ENCODE results near the gene IL10RA.
"Not testable (repeated sequence)": the region's sequence is repeated elsewhere in the genome, so short reads cannot be mapped to it uniquely, and the experiment has no call there.

IL10RA gene

DNA sequence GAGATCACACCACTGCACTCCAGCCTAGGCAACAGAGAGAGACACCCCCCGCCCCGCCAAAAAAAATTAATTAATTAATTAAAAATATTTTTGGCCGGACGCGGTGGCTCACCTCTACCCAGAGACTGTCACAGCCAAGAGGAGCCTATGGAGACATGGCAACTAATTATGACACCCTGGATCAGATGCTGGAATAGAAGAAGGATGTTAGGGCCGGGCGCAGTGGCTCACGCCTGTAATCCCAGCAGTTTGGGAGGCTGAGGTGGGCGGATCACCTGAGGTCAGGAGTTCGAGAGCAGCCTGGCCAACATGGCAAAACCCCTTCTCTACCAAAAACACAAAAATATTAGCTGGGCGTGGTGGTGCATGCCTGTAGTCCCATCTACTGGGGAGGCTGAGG is 37.7 kb upstream of the IL10RA start:
- not testable (repeated sequence) for H3K4me3 ChIP-seq (ENCODE audit: low read depth, low read length); H3K27me3 ChIP-seq (ENCODE audit: control insufficient read depth, insufficient read depth, low read length); H3K9ac ChIP-seq (ENCODE audit: low read depth, low read length); H3K4me1 ChIP-seq (ENCODE audit: control insufficient read depth, insufficient read depth, low read length); H3K27ac ChIP-seq (ENCODE audit: low read depth, low read length); H3K36me3 ChIP-seq (ENCODE audit: control insufficient read depth, insufficient read depth, low read length); H3K9me3 ChIP-seq (ENCODE audit: control insufficient read depth, insufficient read depth, low read length)

DNA sequence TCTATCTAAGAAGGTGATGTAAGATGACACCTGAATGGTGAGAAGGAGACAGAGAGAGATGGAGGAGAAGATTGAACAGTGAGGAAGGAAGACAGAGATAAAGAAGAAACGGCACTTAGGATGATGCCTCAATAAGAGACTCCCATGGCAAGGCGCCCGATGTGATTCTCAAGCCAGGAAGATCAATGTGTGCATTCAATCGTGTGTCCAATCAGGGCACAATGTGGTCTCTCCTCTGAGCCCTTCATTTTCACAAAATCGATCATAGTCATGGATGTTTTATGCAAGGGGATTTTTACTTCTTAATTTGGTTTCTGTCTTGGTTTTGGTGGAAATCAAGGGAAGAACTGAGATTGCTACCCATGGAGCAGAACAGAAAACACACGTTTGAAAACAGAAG is 37.1 kb upstream of the IL10RA start:
- H3K27me3 ChIP-seq (ENCODE audit: control insufficient read depth, insufficient read depth, low read length): no peaks in the 10 kb centered on the region
- H3K9ac ChIP-seq (ENCODE audit: low read depth, low read length): no peak overlapping the region
- H3K4me3 ChIP-seq (ENCODE audit: low read depth, low read length): no peak overlapping the region
- no peaks in the 10 kb centered on the region for H3K36me3 ChIP-seq (ENCODE audit: control insufficient read depth, insufficient read depth, low read length)
- H3K4me1 ChIP-seq (ENCODE audit: control insufficient read depth, insufficient read depth, low read length): no peaks in the 10 kb centered on the region
- no peaks in the 10 kb centered on the region for H3K9me3 ChIP-seq (ENCODE audit: control insufficient read depth, insufficient read depth, low read length)
- no peak overlapping the region for H3K27ac ChIP-seq (ENCODE audit: low read depth, low read length)

DNA sequence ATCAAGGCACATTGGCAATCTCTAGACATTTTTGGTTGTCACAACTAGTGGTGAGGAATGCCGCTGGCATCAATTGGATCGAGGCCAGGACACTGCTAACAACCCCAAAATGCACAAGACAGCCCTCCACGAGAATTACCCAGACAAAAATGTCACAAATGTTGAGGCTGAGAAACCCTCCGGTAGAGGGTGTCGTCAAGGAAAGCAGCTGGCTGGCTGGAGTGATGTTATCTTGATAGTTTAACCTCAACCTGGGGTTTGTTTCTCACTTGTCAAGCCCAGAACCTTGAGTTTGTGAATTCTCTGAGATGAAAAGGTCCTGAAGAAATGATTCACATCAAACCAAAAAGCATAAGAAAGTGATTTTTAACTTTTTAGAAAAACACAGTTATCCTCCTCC is 35.9 kb upstream of the IL10RA start:
- Histone ChIP-seq H3K4me1 (ENCODE audit: control insufficient read depth, insufficient read depth, low read length) (no peaks in the 10 kb centered on the region), H3K9me3 (ENCODE audit: control insufficient read depth, insufficient read depth, low read length) (no peaks in the 10 kb centered on the region), H3K4me3 (ENCODE audit: low read depth, low read length) (no peak overlapping the region), H3K27me3 (ENCODE audit: control insufficient read depth, insufficient read depth, low read length) (no peaks in the 10 kb centered on the region), H3K27ac (ENCODE audit: low read depth, low read length) (no peak overlapping the region), H3K36me3 (ENCODE audit: control insufficient read depth, insufficient read depth, low read length) (no peaks in the 10 kb centered on the region), H3K9ac (ENCODE audit: low read depth, low read length) (no peak overlapping the region)

DNA sequence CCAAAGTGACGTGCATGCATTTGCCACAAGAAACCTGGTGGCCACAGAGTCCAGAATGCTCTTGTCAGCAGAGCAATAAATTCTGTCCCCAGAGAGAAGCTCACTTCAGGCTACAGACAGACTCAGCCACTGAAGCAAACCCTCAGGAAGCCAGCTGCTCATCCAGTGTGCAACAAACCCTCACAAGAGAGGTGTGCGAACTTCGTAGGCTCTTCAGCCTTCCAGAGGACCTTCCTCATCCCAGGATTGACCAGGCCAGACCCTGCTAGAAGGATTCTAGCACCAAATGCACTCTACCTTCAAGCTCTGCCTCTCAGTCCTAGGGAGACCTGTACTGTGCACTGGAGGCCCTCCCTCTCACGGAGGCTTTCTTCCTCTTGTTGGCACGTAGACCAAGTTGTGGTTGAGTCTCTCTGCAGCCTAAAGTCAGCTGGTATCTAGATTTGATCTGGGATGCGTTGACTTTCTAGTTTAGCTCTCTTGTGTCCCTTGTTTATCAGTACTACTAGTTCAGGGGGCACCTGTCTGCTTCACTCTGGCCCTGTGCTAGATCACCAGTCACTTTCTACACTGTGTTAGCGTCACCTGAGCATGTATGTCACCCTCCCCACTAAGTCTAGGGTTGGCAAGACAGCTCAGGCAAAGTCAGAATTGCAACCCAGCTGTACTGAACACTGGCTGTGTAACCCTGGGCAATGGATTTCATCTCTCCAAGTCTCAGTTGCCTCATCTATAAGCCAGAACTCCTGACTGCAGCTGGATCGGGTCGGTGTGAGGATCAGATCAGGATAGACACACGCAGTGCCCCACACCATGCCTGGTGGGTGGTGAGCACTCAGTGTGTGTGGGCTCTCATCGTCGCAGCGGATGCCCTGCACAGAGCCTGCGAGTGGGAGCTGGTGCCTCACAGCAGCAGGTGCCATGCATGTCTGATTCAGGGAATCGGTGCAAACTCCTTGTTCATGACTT is 34.9 kb upstream of the IL10RA start:
- Histone ChIP-seq H3K4me1 (ENCODE audit: control insufficient read depth, insufficient read depth, low read length) (no peaks in the 10 kb centered on the region), H3K27me3 (ENCODE audit: control insufficient read depth, insufficient read depth, low read length) (no peaks in the 10 kb centered on the region), H3K9ac (ENCODE audit: low read depth, low read length) (no peak overlapping the region), H3K27ac (ENCODE audit: low read depth, low read length) (no peak overlapping the region), H3K9me3 (ENCODE audit: control insufficient read depth, insufficient read depth, low read length) (no peaks in the 10 kb centered on the region), H3K36me3 (ENCODE audit: control insufficient read depth, insufficient read depth, low read length) (no peaks in the 10 kb centered on the region), H3K4me3 (ENCODE audit: low read depth, low read length) (no peak overlapping the region)

DNA sequence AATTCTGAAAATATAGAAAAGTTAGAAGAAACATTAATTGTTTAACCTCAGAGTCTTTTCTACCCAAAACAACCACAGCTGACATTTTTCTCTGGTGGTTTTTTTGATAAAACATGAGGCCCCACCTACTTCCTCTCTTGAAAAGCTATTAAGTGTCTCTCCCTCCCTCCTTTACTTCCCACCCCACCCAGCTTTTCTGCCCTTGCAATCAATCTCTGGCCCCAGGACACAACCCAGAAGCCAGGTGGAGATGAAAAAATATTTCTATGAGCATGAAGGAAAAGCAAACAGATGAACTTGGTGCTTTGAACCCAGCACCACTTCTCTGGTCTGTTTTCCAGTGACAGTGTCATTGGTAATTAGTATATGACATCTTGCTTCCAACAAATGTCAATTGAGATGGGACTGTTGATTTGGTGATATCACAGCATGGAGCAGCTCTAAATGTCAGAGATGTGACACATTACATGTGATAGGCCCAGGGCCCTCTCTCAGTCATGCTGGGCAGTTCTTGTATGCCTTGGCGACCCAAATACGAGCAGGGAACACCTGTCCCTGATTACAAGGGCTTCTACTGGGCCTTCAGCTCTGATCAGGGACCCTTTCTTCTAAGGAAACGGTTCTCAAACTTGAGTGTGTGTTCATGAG is 33.0 kb upstream of the IL10RA start:
- Histone ChIP-seq H3K27me3 (ENCODE audit: control insufficient read depth, insufficient read depth, low read length) (no peaks in the 10 kb centered on the region), H3K9ac (ENCODE audit: low read depth, low read length) (no peak overlapping the region), H3K27ac (ENCODE audit: low read depth, low read length) (no peak overlapping the region), H3K9me3 (ENCODE audit: control insufficient read depth, insufficient read depth, low read length) (no peaks in the 10 kb centered on the region), H3K4me1 (ENCODE audit: control insufficient read depth, insufficient read depth, low read length) (no peaks in the 10 kb centered on the region), H3K4me3 (ENCODE audit: low read depth, low read length) (no peak overlapping the region), H3K36me3 (ENCODE audit: control insufficient read depth, insufficient read depth, low read length) (no peaks in the 10 kb centered on the region)

DNA sequence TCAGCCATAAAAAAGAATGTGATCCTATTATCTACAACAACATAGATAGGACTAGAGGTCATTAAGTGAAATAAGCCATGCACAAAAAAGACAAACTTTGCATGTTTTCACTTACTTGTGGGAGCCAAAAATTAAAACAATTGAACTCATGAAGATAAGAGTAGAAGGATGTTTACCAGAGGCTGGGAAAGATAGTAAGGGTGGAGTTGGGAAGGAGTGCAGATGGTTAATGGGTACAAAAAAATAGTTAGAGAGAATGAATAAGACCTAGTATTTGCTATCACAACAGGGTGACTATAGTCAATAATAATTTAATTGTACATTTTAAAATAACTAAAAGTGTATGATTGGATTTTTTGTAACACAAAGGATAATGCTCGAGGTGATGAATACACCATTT is 27.2 kb upstream of the IL10RA start:
- Histone ChIP-seq H3K9me3 (ENCODE audit: control insufficient read depth, insufficient read depth, low read length) (no peaks in the 10 kb centered on the region), H3K27me3 (ENCODE audit: control insufficient read depth, insufficient read depth, low read length) (no peaks in the 10 kb centered on the region), H3K4me1 (ENCODE audit: control insufficient read depth, insufficient read depth, low read length) (peaks cover 3% of the 10 kb centered on the region; the same call in 1 of the 2 replicates), H3K9ac (ENCODE audit: low read depth, low read length) (no peak overlapping the region), H3K36me3 (ENCODE audit: control insufficient read depth, insufficient read depth, low read length) (no peaks in the 10 kb centered on the region), H3K27ac (ENCODE audit: low read depth, low read length) (no peak overlapping the region), H3K4me3 (ENCODE audit: low read depth, low read length) (no peak overlapping the region)

DNA sequence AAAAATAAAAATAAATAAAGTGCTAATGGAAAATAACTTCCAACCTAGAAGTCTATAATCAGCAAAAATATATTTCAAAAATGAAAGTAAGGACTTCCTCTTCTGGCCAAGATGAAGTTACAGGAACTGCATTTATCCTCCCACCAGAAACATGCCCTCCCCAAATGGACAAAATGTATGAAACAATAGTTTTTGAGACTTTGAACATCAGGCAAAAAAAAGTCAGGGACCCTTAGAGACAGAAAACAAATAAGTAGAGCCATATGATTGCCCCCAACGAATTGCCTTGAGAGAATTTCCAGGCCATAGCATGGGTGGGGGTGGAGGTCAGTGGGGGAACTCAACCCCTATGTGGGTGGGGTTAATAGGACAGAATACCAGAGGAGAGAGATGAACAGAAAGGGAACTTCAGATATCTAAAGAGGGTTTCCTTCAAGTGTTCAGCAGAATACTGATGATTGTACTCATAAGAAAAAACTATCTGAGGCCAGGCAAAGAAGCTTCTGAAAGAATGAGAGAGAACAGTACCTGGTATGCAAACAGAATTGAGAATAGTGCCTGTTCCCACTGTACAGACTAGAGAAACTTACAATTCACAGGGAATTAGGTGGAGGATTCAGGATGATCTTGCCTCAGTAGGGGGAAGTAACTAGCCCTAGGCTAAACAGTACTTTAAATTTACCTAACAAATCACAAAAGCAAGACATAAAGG is 26.6 kb upstream of the IL10RA start:
- H3K9me3 ChIP-seq (ENCODE audit: control insufficient read depth, insufficient read depth, low read length): no peaks in the 10 kb centered on the region
- H3K27me3 ChIP-seq (ENCODE audit: control insufficient read depth, insufficient read depth, low read length): no peaks in the 10 kb centered on the region
- H3K27ac ChIP-seq (ENCODE audit: low read depth, low read length): no peak overlapping the region
- H3K9ac ChIP-seq (ENCODE audit: low read depth, low read length): no peak overlapping the region
- H3K36me3 ChIP-seq (ENCODE audit: control insufficient read depth, insufficient read depth, low read length): no peaks in the 10 kb centered on the region
- H3K4me3 ChIP-seq (ENCODE audit: low read depth, low read length): no peak overlapping the region
- peaks cover 3% of the 10 kb centered on the region; the same call in 1 of the 2 replicates for H3K4me1 ChIP-seq (ENCODE audit: control insufficient read depth, insufficient read depth, low read length)

DNA sequence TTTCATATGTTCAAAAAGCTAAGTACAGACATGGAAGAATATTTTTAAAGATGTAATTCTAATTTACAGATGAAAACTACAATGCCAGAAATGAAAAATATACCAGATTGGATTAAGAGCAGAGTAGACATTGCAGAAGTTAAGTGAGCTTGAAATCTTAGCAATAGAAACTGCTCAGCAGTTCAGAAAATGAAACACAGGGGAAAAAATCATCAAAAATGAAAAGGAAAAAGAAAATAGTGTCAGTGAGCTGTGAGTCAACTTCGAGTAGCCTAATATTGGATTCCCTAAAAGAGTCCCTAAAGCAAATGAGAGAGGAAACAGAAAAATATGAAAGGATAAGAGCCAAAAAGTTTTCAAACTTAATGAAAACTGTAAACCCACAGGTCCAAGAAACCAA is 25.8 kb upstream of the IL10RA start:
- H3K4me3 ChIP-seq (ENCODE audit: low read depth, low read length): no peak overlapping the region
- H3K4me1 ChIP-seq (ENCODE audit: control insufficient read depth, insufficient read depth, low read length): peaks cover 3% of the 10 kb centered on the region; the same call in 1 of the 2 replicates
- H3K27me3 ChIP-seq (ENCODE audit: control insufficient read depth, insufficient read depth, low read length): no peaks in the 10 kb centered on the region
- no peak overlapping the region for H3K9ac ChIP-seq (ENCODE audit: low read depth, low read length)
- H3K9me3 ChIP-seq (ENCODE audit: control insufficient read depth, insufficient read depth, low read length): no peaks in the 10 kb centered on the region
- no peaks in the 10 kb centered on the region for H3K36me3 ChIP-seq (ENCODE audit: control insufficient read depth, insufficient read depth, low read length)
- H3K27ac ChIP-seq (ENCODE audit: low read depth, low read length): no peak overlapping the region

DNA sequence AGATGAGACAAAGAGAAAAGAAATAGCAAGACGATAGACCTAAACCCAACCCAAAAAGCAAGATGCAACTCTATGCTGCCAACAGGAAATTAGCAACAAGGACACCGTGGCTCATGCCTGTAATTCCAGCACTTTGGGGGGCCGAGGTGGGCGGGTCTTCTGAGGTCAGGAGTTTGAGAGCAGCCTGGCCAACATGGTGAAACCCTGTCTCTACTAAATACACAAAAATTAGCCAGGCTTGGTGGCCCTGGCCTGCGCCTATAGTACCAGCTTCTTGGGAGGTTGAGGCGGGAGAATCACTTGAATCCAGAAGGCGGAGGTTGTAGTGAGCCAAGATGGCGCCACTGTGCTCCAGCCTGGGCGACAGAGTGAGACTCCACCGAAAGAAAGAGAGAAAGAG is 24.3 kb upstream of the IL10RA start:
- H3K27me3 ChIP-seq (ENCODE audit: control insufficient read depth, insufficient read depth, low read length): no peaks in the 10 kb centered on the region
- no peaks in the 10 kb centered on the region for H3K36me3 ChIP-seq (ENCODE audit: control insufficient read depth, insufficient read depth, low read length)
- no peaks in the 10 kb centered on the region for H3K9me3 ChIP-seq (ENCODE audit: control insufficient read depth, insufficient read depth, low read length)
- H3K4me1 ChIP-seq (ENCODE audit: control insufficient read depth, insufficient read depth, low read length): peaks cover 3% of the 10 kb centered on the region; the same call in 1 of the 2 replicates
- no peak overlapping the region for H3K9ac ChIP-seq (ENCODE audit: low read depth, low read length)
- no peak overlapping the region for H3K27ac ChIP-seq (ENCODE audit: low read depth, low read length)
- H3K4me3 ChIP-seq (ENCODE audit: low read depth, low read length): no peak overlapping the region

DNA sequence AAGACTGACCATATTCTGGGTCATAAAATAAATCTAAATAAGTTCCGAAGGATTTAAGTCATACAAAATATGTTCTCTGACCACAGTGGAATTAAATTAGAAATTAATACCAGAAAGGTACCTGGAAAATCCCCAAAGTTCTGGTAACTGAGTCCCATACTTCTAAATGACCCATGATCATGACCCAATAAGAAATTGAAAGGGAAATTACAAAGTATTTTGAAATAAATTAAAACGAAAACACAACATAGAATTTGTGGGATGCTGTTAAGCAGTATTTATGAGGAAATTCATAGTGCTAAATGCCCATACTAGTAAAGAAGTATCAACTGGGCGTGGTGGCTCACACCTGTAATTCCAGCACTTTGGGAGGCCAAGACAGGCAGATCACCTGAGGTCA is 23.4 kb upstream of the IL10RA start:
- Histone ChIP-seq H3K4me3 (ENCODE audit: low read depth, low read length) (no peak overlapping the region), H3K9ac (ENCODE audit: low read depth, low read length) (no peak overlapping the region), H3K4me1 (ENCODE audit: control insufficient read depth, insufficient read depth, low read length) (peaks cover 3% of the 10 kb centered on the region; the same call in 1 of the 2 replicates), H3K36me3 (ENCODE audit: control insufficient read depth, insufficient read depth, low read length) (no peaks in the 10 kb centered on the region), H3K27ac (ENCODE audit: low read depth, low read length) (no peak overlapping the region), H3K27me3 (ENCODE audit: control insufficient read depth, insufficient read depth, low read length) (no peaks in the 10 kb centered on the region), H3K9me3 (ENCODE audit: control insufficient read depth, insufficient read depth, low read length) (no peaks in the 10 kb centered on the region)

DNA sequence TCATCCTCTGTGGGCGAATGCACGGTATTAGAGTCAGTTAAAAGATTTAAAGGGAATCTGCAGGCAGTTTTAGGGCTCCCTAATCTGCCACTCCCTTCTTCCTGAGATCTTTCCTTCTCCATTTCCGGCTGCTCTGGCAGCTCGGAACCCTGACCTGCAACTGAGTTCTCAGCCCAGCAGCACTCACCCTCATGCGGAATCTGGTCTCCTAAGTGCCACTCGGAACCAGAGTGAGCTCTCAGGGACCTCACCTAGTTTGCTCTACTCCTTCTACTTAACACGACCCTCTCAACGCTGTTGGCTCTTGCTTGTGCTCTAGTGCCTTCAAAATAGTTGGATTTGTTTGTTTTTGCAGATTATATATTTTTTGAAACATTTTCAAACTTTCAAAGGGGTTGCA is 19.3 kb upstream of the IL10RA start:
- Histone ChIP-seq H3K4me3 (ENCODE audit: low read depth, low read length) (no peak overlapping the region), H3K4me1 (ENCODE audit: control insufficient read depth, insufficient read depth, low read length) (no peaks in the 10 kb centered on the region), H3K27ac (ENCODE audit: low read depth, low read length) (no peak overlapping the region), H3K27me3 (ENCODE audit: control insufficient read depth, insufficient read depth, low read length) (no peaks in the 10 kb centered on the region), H3K9ac (ENCODE audit: low read depth, low read length) (no peak overlapping the region), H3K36me3 (ENCODE audit: control insufficient read depth, insufficient read depth, low read length) (no peaks in the 10 kb centered on the region), H3K9me3 (ENCODE audit: control insufficient read depth, insufficient read depth, low read length) (no peaks in the 10 kb centered on the region)

Measured in HUES48 (cell line).